ENCODE measurements around the gene DOCK9.

DOCK9 gene

GRCh38 chr13:98988780-98989179, 10.9 kb upstream of the DOCK9 start:
- WGBS (ENCODE audit: extremely low coverage, insufficient coverage, insufficient read length): no CpG with 5 or more reads among the region's 6 CpGs
- no peak overlapping the region for H4K8ac ChIP-seq (ENCODE audit: low read depth, low read length)
- peak overlapping the region; percentile 0 for H3K23ac ChIP-seq (ENCODE audit: low read length)
- no peak overlapping the region for H3K4me3 ChIP-seq (ENCODE audit: low read depth, low read length)
- no peaks in the 10 kb centered on the region for H3K79me1 ChIP-seq (ENCODE audit: low read length)
- no peaks in the 10 kb centered on the region for H3K9me3 ChIP-seq (ENCODE audit: insufficient read depth, low read depth, low read length)
- peaks cover 2% of the 10 kb centered on the region in 2 experiments for H3K36me3 ChIP-seq (ENCODE audit: control insufficient read depth in 1 of 2, insufficient read depth in 2 of 2, low read length in 2 of 2)
- no peaks in the 10 kb centered on the region for H3K79me2 ChIP-seq (ENCODE audit: control insufficient read depth, insufficient read depth, low read length, poor library complexity)
- H3K14ac ChIP-seq (ENCODE audit: low read length): no peak overlapping the region
- no peaks in the 10 kb centered on the region for H3K27me3 ChIP-seq (ENCODE audit: insufficient read depth, low read length)
- no peak overlapping the region for H3K9ac ChIP-seq (ENCODE audit: low read length)
- no peak overlapping the region for H4K91ac ChIP-seq (ENCODE audit: low read depth, low read length)
- peaks cover 3 to 4% of the 10 kb centered on the region in 2 experiments for H3K4me1 ChIP-seq (ENCODE audit: control insufficient read depth in 1 of 2, insufficient read depth in 2 of 2, low read length in 2 of 2)
- H2AFZ ChIP-seq (ENCODE audit: insufficient read depth, low read length, poor library complexity): no peak overlapping the region
- no peak overlapping the region for H2AK5ac ChIP-seq (ENCODE audit: low read length)
- H3K27ac ChIP-seq (ENCODE audit: low read depth, low read length): no peak overlapping the region
- no peak overlapping the region for H3K4ac ChIP-seq (ENCODE audit: low read depth, low read length)
- no peak overlapping the region for H2BK5ac ChIP-seq (ENCODE audit: low read depth, low read length, poor library complexity)
- DNase-seq: no peak
- no peak overlapping the region for H3K18ac ChIP-seq (ENCODE audit: low read length)
- H2BK120ac ChIP-seq (ENCODE audit: insufficient read depth, low read length, poor library complexity): no peak overlapping the region
- peak overlapping the region; percentile 3 for H3K4me2 ChIP-seq (ENCODE audit: low read length)
- H2BK12ac ChIP-seq (ENCODE audit: low read length): peak overlapping the region; percentile 5
- H4K12ac ChIP-seq (ENCODE audit: low read depth, low read length): no peak overlapping the region

GRCh38 chr13:98988277-98988676, 10.4 kb upstream of the DOCK9 start:
- Histone ChIP-seq H2AK5ac (ENCODE audit: low read length) (no peak overlapping the region), H2BK120ac (ENCODE audit: insufficient read depth, low read length, poor library complexity) (no peak overlapping the region), H4K12ac (ENCODE audit: low read depth, low read length) (no peak overlapping the region), H3K4me2 (ENCODE audit: low read length) (no peak overlapping the region), H3K4me3 (ENCODE audit: low read depth, low read length) (no peak overlapping the region), H3K18ac (ENCODE audit: low read length) (no peak overlapping the region), H3K4me1 (ENCODE audit: control insufficient read depth in 1 of 2, insufficient read depth in 2 of 2, low read length in 2 of 2) (peaks cover 3 to 4% of the 10 kb centered on the region in 2 experiments), H3K27ac (ENCODE audit: low read depth, low read length) (no peak overlapping the region), H2BK12ac (ENCODE audit: low read length) (no peak overlapping the region), H3K14ac (ENCODE audit: low read length) (no peak overlapping the region), H2BK5ac (ENCODE audit: low read depth, low read length, poor library complexity) (no peak overlapping the region), H2AFZ (ENCODE audit: insufficient read depth, low read length, poor library complexity) (no peak overlapping the region), H4K91ac (ENCODE audit: low read depth, low read length) (no peak overlapping the region), H3K79me1 (ENCODE audit: low read length) (no peaks in the 10 kb centered on the region), H3K27me3 (ENCODE audit: insufficient read depth, low read length) (no peaks in the 10 kb centered on the region), H3K23ac (ENCODE audit: low read length) (no peak overlapping the region), H3K9ac (ENCODE audit: low read length) (no peak overlapping the region), H3K9me3 (ENCODE audit: insufficient read depth, low read depth, low read length) (no peaks in the 10 kb centered on the region), H4K8ac (ENCODE audit: low read depth, low read length) (no peak overlapping the region), H3K4ac (ENCODE audit: low read depth, low read length) (no peak overlapping the region), H3K79me2 (ENCODE audit: control insufficient read depth, insufficient read depth, low read length, poor library complexity) (no peaks in the 10 kb centered on the region), H3K36me3 (ENCODE audit: control insufficient read depth in 1 of 2, insufficient read depth in 2 of 2, low read length in 2 of 2) (peaks cover 2% of the 10 kb centered on the region in 2 experiments)
- no CpG with 5 or more reads among the region's 5 CpGs for WGBS (ENCODE audit: extremely low coverage, insufficient coverage, insufficient read length)
- DNase-seq: peak; percentile 57 to 76

- Histone ChIP-seq H3K36me3 (ENCODE audit: control insufficient read depth in 1 of 2, insufficient read depth in 2 of 2, low read length in 2 of 2) (peaks cover 2% of the 10 kb centered on the region in 2 experiments), H3K4me2 (ENCODE audit: low read length) (no peak overlapping the region), H3K18ac (ENCODE audit: low read length) (no peak overlapping the region), H3K27me3 (ENCODE audit: insufficient read depth, low read length) (no peaks in the 10 kb centered on the region), H2AFZ (ENCODE audit: insufficient read depth, low read length, poor library complexity) (no peak overlapping the region), H3K4ac (ENCODE audit: low read depth, low read length) (no peak overlapping the region), H4K8ac (ENCODE audit: low read depth, low read length) (no peak overlapping the region), H4K91ac (ENCODE audit: low read depth, low read length) (no peak overlapping the region), H3K27ac (ENCODE audit: low read depth, low read length) (no peak overlapping the region), H2BK12ac (ENCODE audit: low read length) (no peak overlapping the region), H3K14ac (ENCODE audit: low read length) (no peak overlapping the region), H4K12ac (ENCODE audit: low read depth, low read length) (no peak overlapping the region), H3K4me1 (ENCODE audit: control insufficient read depth in 1 of 2, insufficient read depth in 2 of 2, low read length in 2 of 2) (peaks cover 3 to 4% of the 10 kb centered on the region in 2 experiments), H3K79me2 (ENCODE audit: control insufficient read depth, insufficient read depth, low read length, poor library complexity) (no peaks in the 10 kb centered on the region), H3K9me3 (ENCODE audit: insufficient read depth, low read depth, low read length) (no peaks in the 10 kb centered on the region), H3K9ac (ENCODE audit: low read length) (no peak overlapping the region), H3K79me1 (ENCODE audit: low read length) (no peaks in the 10 kb centered on the region), H3K23ac (ENCODE audit: low read length) (no peak overlapping the region), H2AK5ac (ENCODE audit: low read length) (no peak overlapping the region), H2BK5ac (ENCODE audit: low read depth, low read length, poor library complexity) (no peak overlapping the region), H3K4me3 (ENCODE audit: low read depth, low read length) (no peak overlapping the region), H2BK120ac (ENCODE audit: insufficient read depth, low read length, poor library complexity) (no peak overlapping the region)
- DNase-seq: no peak
- no CpG with 5 or more reads among the region's 6 CpGs for WGBS (ENCODE audit: extremely low coverage, insufficient coverage, insufficient read length)
Measured at GRCh38 chr13:98987275-98987674, 9.4 kb upstream of the DOCK9 start.

- Histone ChIP-seq H3K4me1 (ENCODE audit: control insufficient read depth in 1 of 2, insufficient read depth in 2 of 2, low read length in 2 of 2) (peaks cover 7 to 8% of the 10 kb centered on the region in 2 experiments), H3K4me2 (ENCODE audit: low read length) (no peak overlapping the region), H3K18ac (ENCODE audit: low read length) (no peak overlapping the region), H3K23ac (ENCODE audit: low read length) (no peak overlapping the region), H4K91ac (ENCODE audit: low read depth, low read length) (no peak overlapping the region), H2BK12ac (ENCODE audit: low read length) (no peak overlapping the region), H2AFZ (ENCODE audit: insufficient read depth, low read length, poor library complexity) (no peak overlapping the region), H3K79me2 (ENCODE audit: control insufficient read depth, insufficient read depth, low read length, poor library complexity) (no peaks in the 10 kb centered on the region), H3K4ac (ENCODE audit: low read depth, low read length) (no peak overlapping the region), H3K79me1 (ENCODE audit: low read length) (no peaks in the 10 kb centered on the region), H2BK120ac (ENCODE audit: insufficient read depth, low read length, poor library complexity) (no peak overlapping the region), H4K8ac (ENCODE audit: low read depth, low read length) (no peak overlapping the region), H2AK5ac (ENCODE audit: low read length) (no peak overlapping the region), H3K9ac (ENCODE audit: low read length) (no peak overlapping the region), H3K14ac (ENCODE audit: low read length) (no peak overlapping the region), H3K9me3 (ENCODE audit: insufficient read depth, low read depth, low read length) (no peaks in the 10 kb centered on the region), H2BK5ac (ENCODE audit: low read depth, low read length, poor library complexity) (no peak overlapping the region), H4K12ac (ENCODE audit: low read depth, low read length) (no peak overlapping the region), H3K27ac (ENCODE audit: low read depth, low read length) (no peak overlapping the region), H3K27me3 (ENCODE audit: insufficient read depth, low read length) (no peaks in the 10 kb centered on the region), H3K36me3 (ENCODE audit: control insufficient read depth in 1 of 2, insufficient read depth in 2 of 2, low read length in 2 of 2) (peaks cover 0 to 2% of the 10 kb centered on the region in 2 experiments), H3K4me3 (ENCODE audit: low read depth, low read length) (no peak overlapping the region)
- no peak for DNase-seq
- WGBS (ENCODE audit: extremely low coverage, insufficient coverage, insufficient read length): no CpG with 5 or more reads among the region's 8 CpGs
Measured at GRCh38 chr13:98986226-98986846, 8.5 kb upstream of the DOCK9 start.

Data from trophoblast cell (in vitro differentiated cells and primary cell).